B cell (primary cell): ENCODE results near the gene SLC22A31. TPM values are rescaled to one million over a fixed set of nuclear protein-coding genes. Genes with fewer than 3 reads are reported as not detected.

Experiments used
- ATAC-seq: fragments of 200-7000 bp; cut with Tn5 transposase; one replicate; pipeline ENCODE4 v1.10.0; 2021; ENCODE audit warnings: low read depth, mild to moderate bottlenecking, moderate number of reproducible peaks, moderate library complexity
- CTCF ChIA-PET: fragments of 350-600 bp; sonication (Branson Sonifier 250); formaldehyde crosslinking; loops from one replicate; lab custom pipeline; 2021; ENCODE audit warnings: antibody characterized with exemption, inconsistent platforms; lab: Charles Lee
- POLR2A ChIA-PET: fragments of 350-600 bp; sonication (Branson Sonifier 250); formaldehyde crosslinking; loops from one replicate; lab custom pipeline; 2021; ENCODE audit warnings: antibody characterized with exemption; lab: Charles Lee
- DNase-seq: peaks from one replicate; pipeline ENCODE4 v3.0.0; 2013
- H2AFZ ChIP-seq: 2 replicates; pipeline ENCODE4 v1.6.1; 2012; ENCODE audit warnings: mild to moderate bottlenecking, low read depth, low read length; ENCODE audit not compliant: insufficient read depth, poor library complexity, severe bottlenecking
- H3K27ac ChIP-seq, 2 donors: 1 replicate in 1 of 2; 2 replicates in 1 of 2; pipeline ENCODE4 v1.5.1; 2012 to 2013; ENCODE audit warnings: low read length in 2 of 2, mild to moderate bottlenecking in 2 of 2, moderate library complexity in 1 of 2
- H3K27me3 ChIP-seq, 4 experiments: fragments of 200-600 bp in 1 of 4; sonication (generic) in 1 of 4; replicated peaks in 1 of 4; 1 replicate in 2 of 4; 2 replicates in 2 of 4; pipeline versions ENCODE4 v1.6.1 to v1.7.0; 2013 to 2016; ENCODE audit warnings: low read length in 3 of 4, mild to moderate bottlenecking in 2 of 4, mixed read lengths in 1 of 4, moderate library complexity in 1 of 4; ENCODE audit not compliant: insufficient read depth in 4 of 4, control insufficient read depth in 3 of 4; ENCODE audit errors: control extremely low read depth in 1 of 4
- H3K36me3 ChIP-seq, 2 experiments: replicated peaks in 1 of 2; 1 replicate in 1 of 2; 2 replicates in 1 of 2; pipeline versions ENCODE4 v1.6.1 to v1.7.1; 2013; ENCODE audit warnings: low read length in 1 of 2; ENCODE audit not compliant: insufficient read depth in 2 of 2, control insufficient read depth in 1 of 2; ENCODE audit errors: control extremely low read depth in 1 of 2, extremely low read depth in 1 of 2
- H3K4me1 ChIP-seq, 2 donors: fragments of 200-600 bp in 1 of 2; sonication (generic) in 1 of 2; 1 replicate in 1 of 2; 2 replicates in 1 of 2; pipeline versions ENCODE4 v1.5.1 to v1.6.1; 2013 to 2017; ENCODE audit warnings: low read length in 2 of 2; ENCODE audit not compliant: control insufficient read depth in 2 of 2, insufficient read depth in 2 of 2
- H3K4me2 ChIP-seq: replicated peaks from 2 replicates; pipeline ENCODE3; 2012; ENCODE audit warnings: mild to moderate bottlenecking, low read depth, low read length; ENCODE audit not compliant: poor library complexity, severe bottlenecking
- H3K4me3 ChIP-seq, 5 experiments: fragments of 200-600 bp in 1 of 5; sonication (generic) in 1 of 5; 1 replicate in 3 of 5; 2 replicates in 2 of 5; pipeline versions ENCODE4 v1.5.1 to v1.7.0; 2011 to 2016; ENCODE audit warnings: low read length in 4 of 5, mild to moderate bottlenecking in 4 of 5, low read depth in 2 of 5, control low read depth in 1 of 5, moderate library complexity in 1 of 5; ENCODE audit not compliant: insufficient read depth in 1 of 5; ENCODE audit errors: control extremely low read depth in 1 of 5, extremely low read depth in 1 of 5
- H3K79me2 ChIP-seq: fragments of 200-600 bp; sonication (generic); one replicate; pipeline ENCODE4 v1.6.0; 2016; ENCODE audit warnings: low read length; ENCODE audit not compliant: control insufficient read depth, insufficient read depth
- H3K9ac ChIP-seq: fragments of 200-600 bp; sonication (generic); 2 replicates; pipeline ENCODE4 v1.6.1; 2017; ENCODE audit warnings: mild to moderate bottlenecking, low read length, moderate library complexity
- H3K9me3 ChIP-seq, 3 donors: one replicate each; pipeline versions ENCODE4 v1.6.1 to v1.7.1; 2013; ENCODE audit warnings: low read length in 2 of 3; ENCODE audit not compliant: control insufficient read depth in 2 of 3, insufficient read depth in 1 of 3; ENCODE audit errors: control extremely low read depth in 1 of 3
- H4K20me1 ChIP-seq: 2 replicates; pipeline ENCODE4 v1.6.0; 2012; ENCODE audit warnings: mild to moderate bottlenecking, low read length; ENCODE audit not compliant: insufficient read depth, control insufficient read depth, poor library complexity, severe bottlenecking
- H3K27ac Mint-ChIP-seq: one replicate; pipeline ENCODE4 v1.8.0; 2021; ENCODE audit warnings: mixed read lengths
- H3K27me3 Mint-ChIP-seq: one replicate; pipeline ENCODE4 v1.8.0; 2021; ENCODE audit warnings: mixed read lengths
- H3K4me1 Mint-ChIP-seq: one replicate; pipeline ENCODE4 v1.8.0; 2021; ENCODE audit warnings: mixed read lengths
- H3K4me3 Mint-ChIP-seq: one replicate; pipeline ENCODE4 v1.8.0; 2021; ENCODE audit warnings: mixed read lengths
- H3K9me3 Mint-ChIP-seq: one replicate; pipeline ENCODE4 v1.8.0; 2022; ENCODE audit warnings: mixed read lengths; ENCODE audit not compliant: insufficient read depth
- CTCF ChIP-seq: fragments of 200-600 bp; IDR thresholded peaks from one replicate; pipeline ENCODE4 v1.8.0; 2022; ENCODE audit warnings: antibody characterized with exemption, mild to moderate bottlenecking
- EZH2 ChIP-seq: IDR thresholded peaks from 2 replicates; pipeline ENCODE4 v1.6.1; 2012; ENCODE audit warnings: borderline replicate concordance, low read depth, mild to moderate bottlenecking, moderate library complexity, low read length; ENCODE audit not compliant: insufficient read depth, poor library complexity, severe bottlenecking
- WGBS: methylation state at CpG from one replicate; pipeline ENCODE4 v1.1.5; 2013; ENCODE audit warnings: missing lambda C conversion rate; ENCODE audit not compliant: insufficient coverage; 5-methylcytosine and 5-hydroxymethylcytosine counted together
- intact Hi-C: fragments of 100-400 bp; cut with micrococcal nuclease; formaldehyde crosslinking; loops from one replicate; pipeline ENCODE4 v1.10.0; 2022
- polyA plus RNA-seq: library from polyadenylated mRNA; depleted of rRNA; stranded (reverse); fragments of >200 nt; gene quantifications from 2 replicates; pipeline ENCODE4 v1.2.3, GENCODE V29; 2012
- total RNA-seq, 2 donors: library from RNA; stranded (reverse); fragments of 120-200 nt in 1 of 2; gene quantifications; 1 replicate in 1 of 2; 2 replicates in 1 of 2; pipeline versions ENCODE4 v1.2.3 to v1.2.4, GENCODE V29; 2013 to 2022

Gene SLC22A31
- total and polyA plus RNA-seq, 2 donors (not counting 1 experiment from before 2014, with no cell fraction given), result 0.33 TPM; not detected in 1

DNA sequence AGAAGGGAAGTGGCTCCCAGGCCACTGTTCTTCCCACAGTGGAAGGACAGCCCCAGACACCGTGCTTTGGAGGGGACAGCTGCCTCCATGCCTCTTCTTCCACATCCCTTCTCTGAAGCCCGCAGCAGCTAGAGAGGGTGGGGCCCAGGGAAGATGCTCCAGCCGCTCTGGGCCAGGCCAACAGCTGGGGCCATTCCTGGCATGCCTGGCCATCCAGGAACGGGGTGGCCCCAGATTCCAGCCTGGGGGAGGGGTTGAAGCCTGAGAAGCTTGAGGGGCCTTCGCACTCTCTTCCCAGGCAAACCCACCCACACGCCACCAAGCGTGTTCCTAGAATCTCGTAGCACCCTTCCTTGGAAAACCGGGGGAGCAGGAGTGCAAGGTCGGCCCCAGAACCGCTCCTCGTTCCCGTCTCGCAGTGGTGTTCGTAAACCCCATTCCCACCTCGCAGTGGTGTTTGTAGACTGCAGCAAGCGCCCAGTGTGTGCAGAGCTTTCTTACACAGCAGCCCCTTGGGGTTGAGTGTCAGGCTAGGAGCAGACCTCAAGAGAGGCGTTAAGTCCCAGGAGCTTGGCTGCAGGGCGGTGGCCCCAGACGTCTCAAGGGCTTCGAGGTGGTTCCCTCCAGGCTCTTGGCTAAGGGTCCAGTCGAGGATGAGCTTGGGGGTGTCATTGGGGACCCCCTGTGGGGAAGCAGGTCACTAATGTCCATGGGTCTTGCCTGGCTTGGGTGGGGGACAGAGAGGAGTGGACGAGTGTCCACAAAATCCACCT lies 26.1 kb downstream of the SLC22A31 start:
- H3K4me1 ChIP-seq, result peaks cover 19 to 28% of the 10 kb centered on the region in 2 donors
- H3K4me2 ChIP-seq, result no peak overlapping the region
- Mint-ChIP-seq H3K9me3 (no peaks in the 10 kb centered on the region), H3K27me3 (no peaks in the 10 kb centered on the region), H3K4me3 (no peak overlapping the region), H3K27ac (no peak overlapping the region), H3K4me1 (peaks cover 14% of the 10 kb centered on the region)
- no peaks in the 10 kb centered on the region for H3K79me2 ChIP-seq
- no peak for ATAC-seq
- WGBS, result 74% methylated on average over 16 of the region's 23 CpGs
- no peak for DNase-seq
- H3K9me3 ChIP-seq, result peaks cover 0 to 5% (median 0%) of the 10 kb centered on the region in 3 donors
- ChIA-PET CTCF (interaction anchor here (1.0 kb wide), 1 partner anchor 434 kb away, joined by 3 read pairs; no protein-coding TSS in a partner anchor), POLR2A (no interaction called here)
- peaks cover 0 to 17% (median 7%) of the 10 kb centered on the region in 4 experiments for H3K27me3 ChIP-seq
- no peak overlapping the region for H2AFZ ChIP-seq
- intact Hi-C loops, result no loop called here
- no peak overlapping the region for H3K27ac ChIP-seq
- no peak for TF ChIP-seq EZH2
- no peak for TF ChIP-seq CTCF
- peaks cover 17% of the 10 kb centered on the region for H4K20me1 ChIP-seq
- no peak overlapping the region for H3K4me3 ChIP-seq
- no peaks in the 10 kb centered on the region for H3K36me3 ChIP-seq
- H3K9ac ChIP-seq, result no peak overlapping the region
